ENCODE data around the gene LATS2.
A peak's percentile ranks its signal among the peaks of the same experiment; 100 is the strongest.

LATS2 gene

GRCh38 chr13:20998649-20999415, 62.6 kb downstream of the LATS2 start:
- Histone ChIP-seq H3K27ac (no peak overlapping the region), H3K4me3 (no peak overlapping the region), H3K36me3 (peaks cover 0 to 23% (median 7%) of the 10 kb centered on the region in 3 donors), H3K27me3 (no peaks in the 10 kb centered on the region), H3K9me3 (peaks cover 0 to 5% (median 4%) of the 10 kb centered on the region in 3 donors), H3K4me1 (peaks cover 0 to 24% (median 16%) of the 10 kb centered on the region in 4 donors)
- no peak for TF ChIP-seq CTCF (IDR thresholded peaks at IDR 0.05)
- peak in 1 of 2 donors; percentile 9 for DNase-seq
- intact Hi-C loops (cut with DNase I; ENCODE audit: low total_unique reads): no loop called here

DNA sequence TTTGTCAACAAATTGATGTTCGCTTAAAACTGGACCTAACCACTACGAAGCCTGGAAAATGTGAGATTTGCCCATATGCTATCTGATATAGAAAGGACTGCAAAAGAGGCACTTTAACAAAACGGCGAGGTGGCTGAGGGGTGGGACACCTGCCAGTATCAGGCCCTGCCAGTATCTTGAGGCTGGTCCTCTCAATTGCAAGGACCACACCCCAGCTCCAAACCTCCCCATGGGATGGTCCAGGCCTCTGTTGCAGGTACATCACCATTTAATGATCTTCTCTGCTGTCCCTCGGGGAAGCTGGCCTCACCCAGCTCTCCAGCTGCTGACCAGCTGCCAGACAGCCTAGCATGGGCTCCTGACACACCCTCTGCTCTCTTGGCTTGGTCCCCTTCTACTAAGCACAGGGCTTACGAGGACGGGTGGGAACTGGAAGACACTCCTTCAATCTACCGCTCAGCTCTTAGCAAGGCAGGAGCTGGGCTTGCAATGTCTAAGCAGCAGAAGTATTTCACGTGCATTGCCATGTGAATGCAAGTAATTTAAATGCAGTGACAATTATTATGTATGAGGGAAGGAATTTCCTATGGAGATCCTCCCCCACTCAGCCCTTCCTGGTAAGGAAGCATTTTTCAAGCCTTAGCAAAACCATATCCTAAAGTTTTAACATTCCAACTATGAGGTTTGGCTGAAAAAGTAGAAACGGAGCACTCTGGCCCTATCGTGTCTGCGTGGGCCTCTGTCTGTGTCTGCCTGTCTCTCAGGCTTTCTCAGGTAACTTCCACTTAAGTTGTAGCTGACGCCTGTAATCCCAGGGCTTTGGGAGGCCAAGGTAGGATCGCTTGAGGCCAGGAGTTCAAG, 63.9 kb downstream of the LATS2 start:
- Histone ChIP-seq H3K4me3 (no peak overlapping the region), H3K27me3 (no peaks in the 10 kb centered on the region), H3K27ac (peak overlapping the region; percentile 29 to 32), H3K36me3 (peaks cover 0 to 23% (median 7%) of the 10 kb centered on the region in 3 donors), H3K9me3 (peaks cover 0 to 5% (median 4%) of the 10 kb centered on the region in 3 donors), H3K4me1 (peaks cover 0 to 24% (median 16%) of the 10 kb centered on the region in 4 donors)
- TF ChIP-seq CTCF (IDR thresholded peaks at IDR 0.05): no peak
- intact Hi-C loops (cut with DNase I; ENCODE audit: low total_unique reads): no loop called here
- DNase-seq: peak in 1 of 2 donors; percentile 20

DNA sequence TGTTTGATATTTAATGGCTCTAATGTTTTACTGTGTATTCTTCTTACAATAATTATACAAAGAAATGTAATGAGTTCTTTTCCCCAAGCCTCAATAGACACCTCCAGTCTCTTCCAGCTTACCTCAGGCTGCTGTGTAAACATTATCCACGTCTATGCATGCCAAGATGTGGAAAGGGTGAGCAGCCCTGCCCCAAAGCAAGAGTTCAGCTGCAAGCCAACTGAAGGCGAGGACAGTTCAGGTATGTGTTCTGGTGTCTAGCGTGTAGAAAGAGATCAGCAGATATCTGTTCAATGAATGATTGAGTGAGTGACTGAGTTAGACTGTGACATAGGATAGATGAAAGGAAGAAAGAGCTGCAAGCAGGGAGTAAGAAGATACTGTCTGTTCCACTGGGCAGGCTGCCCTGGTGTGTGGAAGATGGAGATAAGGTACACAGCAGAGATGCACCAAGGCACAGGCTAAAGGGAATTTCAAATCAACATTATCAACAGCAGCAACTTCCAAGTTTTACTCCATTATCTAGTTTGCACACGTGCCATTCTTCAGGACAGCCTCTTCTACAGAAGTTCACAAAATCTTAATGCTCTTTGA, 66.0 kb downstream of the LATS2 start:
- no peaks in the 10 kb centered on the region for H3K9me3 ChIP-seq
- peak in 1 of 2 donors; percentile 6 for DNase-seq
- no peaks in the 10 kb centered on the region for H3K27me3 ChIP-seq
- intact Hi-C loops (cut with DNase I; ENCODE audit: low total_unique reads): no loop called here
- no peak for TF ChIP-seq CTCF (IDR thresholded peaks at IDR 0.05)
- H3K4me1 ChIP-seq: peaks cover 0 to 24% (median 16%) of the 10 kb centered on the region in 4 donors
- H3K36me3 ChIP-seq: peaks cover 10 to 45% (median 25%) of the 10 kb centered on the region in 3 donors
- H3K4me3 ChIP-seq: no peak overlapping the region
- no peak overlapping the region for H3K27ac ChIP-seq

GRCh38 chr13:20994441-20994821, 67.0 kb downstream of the LATS2 start:
- Histone ChIP-seq H3K36me3 (peaks cover 11 to 54% (median 32%) of the 10 kb centered on the region in 3 donors), H3K27ac (no peak overlapping the region), H3K4me1 (peaks cover 0 to 24% (median 16%) of the 10 kb centered on the region in 4 donors), H3K4me3 (no peak overlapping the region), H3K27me3 (no peaks in the 10 kb centered on the region), H3K9me3 (no peaks in the 10 kb centered on the region)
- intact Hi-C loops (cut with DNase I; ENCODE audit: low total_unique reads): no loop called here
- DNase-seq: peak in 1 of 2 donors; percentile 14
- no peak for TF ChIP-seq CTCF (IDR thresholded peaks at IDR 0.05)

DNA sequence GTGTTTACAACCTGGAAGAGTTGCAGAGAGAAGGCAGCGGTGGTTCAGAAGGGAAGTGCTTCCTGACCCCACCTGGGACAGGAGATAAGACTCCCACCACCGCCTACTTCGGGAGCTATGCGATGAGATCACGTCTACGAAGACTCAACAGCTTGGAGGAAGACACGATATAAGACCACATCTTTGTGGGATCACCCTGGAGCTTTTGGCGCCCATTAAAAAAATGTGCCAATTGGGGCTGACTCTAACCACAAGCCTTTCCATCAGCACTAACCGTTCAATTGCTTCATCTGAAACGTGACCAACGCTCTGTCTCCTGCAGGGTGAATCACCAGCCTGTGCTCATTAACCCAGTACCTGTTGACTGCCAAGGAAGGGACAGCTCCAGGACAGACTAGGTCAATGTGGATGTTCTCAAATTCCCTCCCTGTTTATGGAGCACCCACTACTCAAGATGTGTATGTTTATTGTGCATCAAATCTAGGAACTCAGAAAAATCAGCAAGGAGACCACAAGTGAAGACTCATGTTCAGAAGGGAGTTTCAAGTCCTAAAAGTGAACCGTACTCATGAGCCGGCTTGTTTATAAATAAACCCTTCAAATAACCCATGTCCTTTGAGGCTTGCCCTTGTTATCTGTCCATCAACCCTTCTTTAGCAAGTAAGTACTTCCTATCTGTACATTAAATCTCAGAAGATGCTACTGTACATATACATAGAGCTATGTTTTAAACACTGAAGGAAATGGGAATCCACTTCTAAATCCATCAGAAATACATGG, 67.5 kb downstream of the LATS2 start:
- intact Hi-C loops (cut with DNase I; ENCODE audit: low total_unique reads): no loop called here
- H3K27me3 ChIP-seq: no peaks in the 10 kb centered on the region
- H3K4me3 ChIP-seq: no peak overlapping the region
- no peaks in the 10 kb centered on the region for H3K9me3 ChIP-seq
- peaks cover 0 to 23% (median 16%) of the 10 kb centered on the region in 4 donors for H3K4me1 ChIP-seq
- DNase-seq: no peak
- H3K27ac ChIP-seq: no peak overlapping the region
- peaks cover 17 to 56% (median 36%) of the 10 kb centered on the region in 3 donors for H3K36me3 ChIP-seq
- TF ChIP-seq CTCF (IDR thresholded peaks at IDR 0.05): no peak
